ENCODE measurements around the gene RAB9A. TPM values are rescaled to one million over a fixed set of nuclear protein-coding genes. Genes with fewer than 3 reads are reported as not detected.
"Not testable (repeated sequence)": the region's sequence is repeated elsewhere in the genome, so short reads cannot be mapped to it uniquely, and the experiment has no call there.

RAB9A gene
- total and polyA plus RNA-seq, 9 of the 15 experiments (the other 6 are each of a cell fraction or from before 2014, with no cell fraction given), result 13.5 to 20.8 (median 17.7) TPM

DNA sequence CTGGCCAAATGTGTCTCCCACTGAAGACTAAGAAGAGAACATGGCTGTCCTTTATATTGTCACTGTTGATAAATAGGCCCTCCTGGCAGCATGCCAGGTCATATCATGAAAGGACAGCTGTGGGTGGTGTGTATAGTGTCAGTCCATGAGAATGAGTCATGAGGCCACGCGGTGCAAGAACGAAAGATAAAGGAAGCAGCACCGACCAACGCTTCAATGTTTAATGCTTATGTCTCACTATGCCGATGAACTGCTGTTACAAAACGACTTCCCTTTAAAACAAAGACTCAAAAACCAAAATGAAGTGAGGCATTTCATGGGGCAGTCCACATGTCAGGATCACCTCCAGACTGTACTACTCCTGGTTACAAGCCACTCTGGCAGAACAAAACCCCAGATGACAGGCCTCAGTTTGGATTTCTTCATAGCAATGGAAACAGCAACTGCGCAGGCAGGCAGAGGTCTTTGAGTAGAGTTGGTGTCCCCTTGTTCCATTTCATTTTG lies 41.2 kb upstream of the RAB9A start (continued):
- TF ChIP-seq ESRRB (CRISPR knock-in tag; IDR thresholded peaks at IDR 0.05; ENCODE audit: borderline replicate concordance) (no peak), GTF2E2 (tag; IDR thresholded peaks at IDR 0.05) (no peak), LCOR (CRISPR knock-in tag; IDR thresholded peaks at IDR 0.05) (0 out of 2 replicates have a peak, but pooled peaks have one; percentile 56), TEAD2 (tag; IDR thresholded peaks at IDR 0.05) (no peak), ZNF239 (CRISPR knock-in tag; IDR thresholded peaks at IDR 0.05) (peak; percentile 25; the same call in 1 of the 2 replicates), CBFA2T3 (IDR thresholded peaks at IDR 0.05) (peak; percentile 96), CXXC5 (CRISPR knock-in tag; IDR thresholded peaks at IDR 0.05) (peak; percentile 95), SMAD2 (IDR thresholded peaks at IDR 0.05; ENCODE audit: low read depth, low read length) (no peak), PURB (CRISPR knock-in tag; IDR thresholded peaks at IDR 0.05; ENCODE audit: low read depth) (no peak)

DNA sequence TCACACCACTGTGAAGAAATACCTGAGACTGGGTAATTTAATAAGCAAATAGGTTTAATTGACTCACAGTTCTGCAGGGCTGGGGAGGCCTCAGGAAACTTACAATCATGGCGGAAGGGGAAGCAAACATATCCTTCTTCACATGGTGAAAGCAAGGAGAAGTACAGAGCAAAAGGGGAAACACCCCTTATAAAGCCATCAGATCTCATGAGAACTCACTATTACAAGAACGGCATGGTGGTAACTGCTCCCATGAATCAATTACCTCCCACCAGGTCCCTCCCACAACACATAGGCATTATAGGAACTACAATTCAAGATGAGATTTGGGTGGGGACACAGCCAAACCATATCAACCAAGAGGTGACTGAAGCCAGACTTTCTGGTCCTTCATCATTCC lies 40.6 kb upstream of the RAB9A start:
- intact Hi-C loops (cut with micrococcal nuclease), result loop anchor here (5.0 to 10.0 kb wide), 3 partner anchors 76 to 856 kb away; partner anchors contain the start of gene PRPS2
- POLR2A ChIA-PET, result not testable (repeated sequence)

More for the DNA sequence above, 40.6 kb upstream of the RAB9A start:
- BruUV-seq (replicated peaks); H3K4me3 ChIP-seq; H3K9me3 ChIP-seq (replicated peaks; ENCODE audit: control insufficient read depth, insufficient read depth, low read depth, low read length); H3K36me3 ChIP-seq (ENCODE audit: control insufficient read depth, insufficient read depth, low read length); ATAC-seq; FAIRE-seq; H3K79me2 ChIP-seq (ENCODE audit: control insufficient read depth, insufficient read depth, low read length); in situ Hi-C loops (cut with MboI); H4K20me1 ChIP-seq (replicated peaks; ENCODE audit: control insufficient read depth, insufficient read depth, low read length); H3K27me3 ChIP-seq (ENCODE audit: control insufficient read depth in 2 of 2, insufficient read depth in 2 of 2, low read length in 2 of 2); H3K9me1 ChIP-seq (ENCODE audit: control insufficient read depth, insufficient read depth, low read length); CTCF ChIA-PET (ENCODE audit: low intra/inter-chr PET ratio): not testable (repeated sequence)
- WGBS (ENCODE audit: insufficient coverage, low coverage, missing lambda C conversion rate), result 14% methylated on average over 1 of the region's 2 CpGs
- peak in 1 of 4 experiments; percentile 19 for DNase-seq (ENCODE audit: extremely low read depth in 1 of 4, low spot score in 3 of 4)
- Histone ChIP-seq H3K4me2 (ENCODE audit: insufficient read depth, low read length) (peak overlapping the region; percentile 68; the same call in 1 of the 2 replicates), H3K4me1 (replicated peaks in 1 of 2; ENCODE audit: control insufficient read depth in 2 of 2, insufficient read depth in 2 of 2, low read length in 2 of 2) (peaks cover 17 to 54% of the 10 kb centered on the region in 2 experiments), H2AFZ (ENCODE audit: low read depth, low read length) (peak overlapping the region; percentile 91), H3K9ac (ENCODE audit: insufficient read depth in 1 of 2, low read depth in 2 of 2, low read length in 2 of 2) (peak overlapping the region in 1 of 2 experiments; percentile 84; a peak in 2 of 4 replicates), H3K27ac (ENCODE audit: extremely low read depth, low read depth, low read length) (peak overlapping the region; percentile 100)
